ENCODE results near the gene AGAP2.

AGAP2 gene

DNA sequence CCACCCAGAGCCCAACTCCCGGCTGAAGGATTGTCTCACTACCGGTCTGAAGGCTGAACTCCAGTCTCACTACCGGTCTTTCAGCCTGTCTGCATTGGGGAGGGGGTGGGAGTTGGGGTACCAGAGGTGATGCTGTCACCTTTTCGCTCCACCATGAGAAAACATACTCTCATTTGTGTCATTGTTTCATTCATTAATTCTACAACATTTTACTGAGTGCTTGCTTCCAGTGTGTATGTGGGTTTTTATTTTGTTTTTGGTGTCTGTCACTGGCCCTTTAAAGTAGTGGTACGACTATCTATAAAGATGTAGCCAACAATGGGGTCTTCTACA lies 14.1 kb upstream of the AGAP2 start:
- DNase-seq = no peak

DNA sequence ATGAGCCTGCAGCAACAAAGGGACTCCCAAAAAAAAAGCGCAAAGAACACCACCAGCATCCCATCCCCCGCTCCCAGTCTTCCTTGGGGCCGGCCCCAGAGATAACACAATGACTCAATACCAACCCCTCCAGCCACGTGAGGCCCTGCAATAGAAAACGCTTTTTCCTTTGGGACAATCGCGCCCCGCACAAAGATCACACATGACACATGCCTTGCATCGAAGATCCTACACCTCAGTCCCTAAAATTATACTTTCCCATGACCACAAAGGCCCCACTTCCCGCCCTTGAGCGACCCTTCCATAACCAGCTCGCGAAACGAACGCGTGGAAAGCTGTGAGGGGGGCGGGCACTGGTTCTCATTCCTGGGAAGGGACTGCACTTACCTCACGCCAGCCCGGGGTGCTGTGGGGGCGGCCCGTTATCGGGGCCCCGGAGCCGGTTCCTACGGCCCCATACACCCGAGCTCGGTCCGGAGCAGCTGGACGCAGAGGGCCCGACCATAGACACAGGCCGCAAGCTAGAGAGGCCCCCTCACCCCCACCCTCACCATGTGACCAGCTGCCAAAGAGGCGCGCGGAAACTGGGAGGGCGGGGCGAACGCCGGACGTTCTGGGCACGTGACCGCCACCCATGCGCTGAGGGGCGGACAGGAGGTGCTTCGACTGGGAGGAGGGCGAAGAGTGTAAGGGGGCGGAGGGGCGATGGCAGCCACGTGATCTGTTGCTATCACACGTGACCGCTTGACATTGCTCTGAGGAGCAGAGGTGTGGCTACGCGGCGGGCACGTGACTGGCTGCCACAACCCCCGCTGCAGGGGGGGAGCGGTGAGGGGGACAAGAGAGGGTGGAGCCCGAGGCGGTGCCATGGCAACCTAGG lies 13.5 kb upstream of the AGAP2 start, which contains the start of gene CDK4:
Gene CDK4 (minus strand): TSS at position 523 of the 880 bp plus-strand sequence. CDS start 593 bp downstream, outside the sequence.
- DNase-seq = peak; percentile 99

DNA sequence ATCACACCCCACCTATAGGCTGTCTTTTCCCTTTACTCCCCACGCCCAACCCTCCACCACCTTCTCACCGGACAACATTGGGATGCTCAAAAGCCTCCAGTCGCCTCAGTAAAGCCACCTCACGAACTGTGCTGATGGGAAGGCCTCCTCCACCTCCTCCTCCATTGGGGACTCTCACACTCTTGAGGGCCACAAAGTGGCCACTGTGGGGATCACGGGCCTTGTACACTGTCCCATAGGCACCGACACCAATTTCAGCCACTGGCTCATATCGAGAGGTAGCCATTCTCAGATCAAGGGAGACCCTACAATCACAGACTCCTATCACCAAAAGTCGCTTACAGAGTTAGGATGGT lies 12.9 kb upstream of the AGAP2 start:
- DNase-seq = no peak

DNA sequence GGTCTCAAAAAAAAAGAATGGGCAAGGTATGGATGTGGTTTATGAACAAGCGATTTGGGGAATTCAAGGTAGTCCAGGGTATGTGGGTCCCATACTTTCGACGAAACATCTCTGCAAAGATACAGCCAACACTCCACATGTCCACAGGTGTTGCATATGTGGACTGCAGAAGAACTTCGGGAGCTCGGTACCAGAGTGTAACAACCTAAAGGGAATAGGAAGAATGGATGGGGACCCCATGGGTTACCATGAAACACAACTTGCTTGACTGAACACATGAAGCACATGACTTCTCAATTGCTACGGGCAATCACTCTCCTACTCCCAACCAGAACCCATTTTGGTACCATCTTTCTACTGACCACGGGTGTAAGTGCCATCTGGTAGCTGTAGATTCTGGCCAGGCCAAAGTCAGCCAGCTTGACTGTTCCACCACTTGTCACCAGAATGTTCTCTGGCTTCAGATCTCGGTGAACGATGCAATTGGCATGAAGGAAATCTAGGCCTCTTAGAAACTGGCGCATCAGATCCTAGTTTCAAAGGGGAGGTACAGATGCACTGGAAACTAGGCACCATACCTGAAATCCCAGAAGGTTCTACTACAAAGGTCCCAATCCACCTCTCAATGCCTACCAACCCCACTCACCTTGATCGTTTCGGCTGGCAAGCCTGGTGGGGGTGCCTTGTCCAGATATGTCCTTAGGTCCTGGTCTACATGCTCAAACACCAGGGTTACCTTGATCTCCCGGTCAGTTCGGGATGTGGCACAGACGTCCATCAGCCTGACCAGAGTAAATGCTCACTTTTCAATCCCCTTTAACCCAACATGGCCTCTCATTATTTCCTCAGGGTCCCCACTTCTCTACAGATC lies 12.3 kb upstream of the AGAP2 start:
- no peak for DNase-seq

DNA sequence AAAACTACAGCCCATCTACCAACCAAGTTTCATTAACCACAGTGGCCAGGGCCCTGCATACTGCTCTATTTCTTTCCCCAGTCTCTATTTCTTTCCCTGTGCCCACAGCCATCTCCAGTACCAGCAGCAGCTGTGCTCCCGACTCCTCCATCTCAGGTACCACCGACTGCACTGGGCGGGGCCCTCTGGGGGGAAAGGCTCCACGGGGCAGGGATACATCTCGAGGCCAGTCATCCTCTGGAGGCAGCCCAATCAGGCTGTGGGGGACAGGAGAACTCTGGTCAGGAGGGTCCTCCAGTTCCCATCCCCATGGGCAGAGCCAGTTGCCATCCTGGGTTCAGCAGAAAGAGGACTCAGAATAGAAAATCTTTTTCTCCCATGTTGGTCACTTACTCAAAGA lies 10.5 kb upstream of the AGAP2 start:
- no peak for DNase-seq

DNA sequence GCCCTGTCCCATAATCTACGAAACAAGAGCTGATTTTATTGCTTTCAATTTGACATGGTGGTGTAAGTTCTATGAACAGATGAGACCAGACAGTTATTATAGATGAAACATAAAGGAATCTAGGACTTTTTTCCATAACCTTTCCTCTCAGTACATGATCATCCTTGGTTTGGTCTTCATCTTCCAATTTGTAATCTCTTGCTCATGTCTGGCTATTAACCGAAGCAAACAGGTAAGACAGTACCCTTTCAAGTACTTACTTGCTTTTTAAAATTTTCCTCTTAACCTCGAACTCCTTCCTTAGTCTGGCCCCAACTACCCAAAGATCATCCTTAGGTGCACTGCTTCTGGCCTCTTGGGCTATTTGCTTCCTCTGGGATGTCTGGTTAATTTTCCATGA lies 7.5 kb upstream of the AGAP2 start:
- DNase-seq = no peak

DNA sequence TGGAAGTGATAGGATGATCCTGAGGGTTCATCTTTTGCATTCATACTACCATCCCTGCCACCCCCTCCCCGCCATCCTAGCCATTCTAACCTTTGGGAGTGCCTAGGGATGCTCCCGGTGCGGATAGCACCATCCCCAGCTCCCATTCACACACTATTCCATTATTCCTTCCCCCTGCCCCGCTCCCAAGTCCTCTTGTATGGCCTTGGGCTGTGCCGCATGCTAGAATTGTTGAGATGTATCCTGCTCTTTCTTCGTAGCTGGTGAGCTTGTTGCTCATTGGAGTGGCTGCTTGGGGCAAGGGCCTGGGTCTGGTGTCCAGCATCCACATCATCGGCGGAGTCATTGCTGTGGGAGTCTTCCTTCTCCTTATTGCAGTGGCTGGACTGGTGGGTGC lies 6.9 kb upstream of the AGAP2 start:
- no peak for DNase-seq

DNA sequence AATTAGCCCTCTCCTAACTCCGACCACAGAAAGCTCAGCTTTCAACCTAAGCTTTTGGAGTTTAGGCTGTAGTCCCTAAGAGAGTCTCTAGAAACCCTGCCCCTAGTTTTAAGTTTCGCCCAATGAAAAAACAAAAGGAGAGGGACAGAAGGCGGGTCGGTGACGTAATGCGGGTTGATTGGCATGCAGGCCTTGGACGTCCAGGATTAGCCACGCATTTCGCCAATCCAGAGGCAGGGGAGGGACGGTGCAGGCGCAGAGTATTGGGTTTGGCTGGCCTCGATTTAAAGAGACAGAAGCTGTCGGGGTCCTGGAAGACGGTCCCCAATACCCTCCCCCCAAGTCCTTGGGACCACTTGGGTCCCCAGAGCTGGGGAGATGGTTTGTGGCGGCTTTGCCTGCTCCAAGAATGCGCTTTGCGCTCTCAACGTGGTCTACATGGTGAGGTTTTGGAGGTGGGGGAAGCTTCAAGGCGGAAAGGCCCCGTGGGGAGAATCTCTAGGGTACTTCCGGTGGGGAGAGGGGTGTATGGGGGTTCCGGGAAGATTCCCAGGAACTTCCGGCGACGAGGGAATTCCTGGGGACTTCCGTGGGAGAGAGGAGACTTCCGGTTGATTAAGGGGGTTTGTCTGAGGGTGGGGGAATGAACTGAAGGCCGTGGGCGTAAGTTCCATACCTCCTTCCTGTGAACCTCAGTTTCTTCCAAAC lies 6.4 kb upstream of the AGAP2 start, which contains the start of gene TSPAN31:
Gene TSPAN31 (plus strand): TSS at position 263 of the 708 bp plus-strand sequence. CDS start 116 bp downstream, at position 379.
- DNase-seq = peak; percentile 98

DNA sequence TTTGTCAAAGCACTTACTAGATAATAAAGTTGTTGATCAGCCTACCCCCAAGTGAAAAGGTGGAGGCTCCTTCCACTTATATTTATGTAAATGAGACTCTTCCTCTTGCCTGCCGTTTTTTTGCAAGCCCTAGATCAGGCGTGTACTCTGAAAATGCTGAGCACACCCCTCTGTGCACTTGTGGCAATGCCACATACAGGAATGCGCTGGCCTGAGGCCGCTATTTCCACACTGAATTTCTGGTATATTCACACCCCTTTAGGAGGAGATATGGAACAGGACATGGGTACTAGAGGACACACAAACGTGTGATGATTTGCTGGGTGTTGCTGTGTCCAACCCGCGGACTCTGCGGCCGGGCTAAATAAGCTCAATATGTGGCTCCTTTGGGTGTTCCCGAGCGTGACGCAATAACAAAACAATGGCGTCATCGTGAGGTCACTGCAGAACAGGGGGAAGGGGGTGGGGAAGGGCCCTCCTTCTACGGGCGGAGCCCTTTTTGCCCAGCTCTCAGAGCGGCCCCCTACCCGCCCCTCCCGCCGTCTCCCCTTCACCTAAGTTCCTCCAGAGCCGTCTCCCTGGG lies 5.7 kb upstream of the AGAP2 start:
- peak; percentile 90 for DNase-seq

DNA sequence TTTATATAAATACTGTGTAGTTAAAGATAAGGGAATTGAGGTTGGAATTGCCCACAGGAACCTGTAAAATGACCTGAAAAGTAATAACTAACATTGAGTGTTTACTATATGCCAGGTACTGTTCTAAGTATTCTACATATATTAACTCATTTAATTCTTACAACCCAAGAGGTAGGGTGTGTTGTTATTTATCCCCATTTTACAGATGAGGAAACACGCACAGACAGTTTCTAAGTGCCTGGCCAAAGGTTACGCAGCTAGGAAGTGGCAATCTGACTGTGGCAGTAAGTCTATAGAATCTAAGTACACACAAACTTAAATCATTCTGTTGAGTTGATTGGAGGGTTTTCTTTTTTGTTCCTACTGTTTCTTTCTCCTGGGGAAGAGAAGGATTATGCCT lies 5.2 kb upstream of the AGAP2 start:
- DNase-seq = no peak

DNA sequence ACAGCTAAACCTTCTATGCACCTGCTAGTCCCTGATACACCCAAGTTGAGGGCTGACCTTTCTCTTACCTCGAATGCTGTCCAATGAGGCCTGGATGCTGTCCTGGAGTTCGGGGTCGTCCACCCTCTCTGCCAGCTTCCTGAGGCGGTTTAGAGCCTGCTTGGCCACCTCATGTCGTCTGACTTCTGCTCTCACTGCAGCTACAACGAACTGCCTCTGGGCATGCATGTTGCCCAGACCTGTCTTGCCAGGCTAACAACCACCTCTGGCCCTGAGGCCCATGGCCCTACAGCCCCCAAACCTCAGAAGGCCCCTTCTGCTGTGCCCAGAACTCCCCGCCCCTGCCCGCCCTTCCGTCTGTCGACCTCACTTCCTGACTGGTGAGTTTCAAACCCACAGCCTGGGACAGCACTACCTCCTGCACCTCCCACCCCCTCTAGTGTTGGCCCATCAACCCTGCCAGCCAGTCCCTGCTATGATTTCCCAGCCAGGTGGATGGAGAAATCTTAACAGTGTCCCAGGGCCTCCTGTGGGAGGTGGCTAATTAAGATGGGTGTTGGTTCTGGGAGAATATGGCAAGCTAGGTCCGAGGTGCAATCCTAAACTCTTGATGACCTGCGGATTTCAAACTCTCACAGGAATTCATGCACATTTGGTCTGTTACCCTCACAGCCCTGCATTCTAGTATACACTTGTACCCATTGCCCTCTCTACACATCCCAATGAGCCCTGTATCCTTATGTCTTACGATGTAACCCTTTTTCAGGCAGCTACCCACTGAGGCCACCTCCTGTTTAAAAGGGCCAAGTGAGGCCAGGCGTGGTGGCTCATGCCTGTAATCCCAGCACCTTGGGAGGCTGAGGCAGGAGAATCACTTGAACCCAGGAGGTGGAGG lies 3.5 kb upstream of the AGAP2 start:
- no peak for DNase-seq

DNA sequence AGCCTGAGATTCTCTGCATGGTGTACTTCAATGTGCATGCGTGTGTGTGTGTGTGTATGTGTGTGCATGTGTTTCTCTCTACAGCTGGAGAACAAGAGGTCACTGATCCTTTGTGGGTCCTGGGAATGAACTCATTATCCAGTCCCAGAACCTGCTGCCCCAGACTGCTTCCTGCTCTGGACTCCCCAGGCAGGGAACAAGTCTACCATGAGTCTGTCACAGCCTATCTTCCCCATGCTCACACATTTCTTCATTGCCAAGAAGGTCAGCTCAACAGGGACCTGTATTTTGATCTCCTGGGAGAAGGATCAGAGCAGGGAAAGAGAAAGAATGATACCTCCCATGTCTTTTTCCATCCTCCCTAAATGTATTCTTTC lies 2.9 kb upstream of the AGAP2 start:
- no peak for DNase-seq

DNA sequence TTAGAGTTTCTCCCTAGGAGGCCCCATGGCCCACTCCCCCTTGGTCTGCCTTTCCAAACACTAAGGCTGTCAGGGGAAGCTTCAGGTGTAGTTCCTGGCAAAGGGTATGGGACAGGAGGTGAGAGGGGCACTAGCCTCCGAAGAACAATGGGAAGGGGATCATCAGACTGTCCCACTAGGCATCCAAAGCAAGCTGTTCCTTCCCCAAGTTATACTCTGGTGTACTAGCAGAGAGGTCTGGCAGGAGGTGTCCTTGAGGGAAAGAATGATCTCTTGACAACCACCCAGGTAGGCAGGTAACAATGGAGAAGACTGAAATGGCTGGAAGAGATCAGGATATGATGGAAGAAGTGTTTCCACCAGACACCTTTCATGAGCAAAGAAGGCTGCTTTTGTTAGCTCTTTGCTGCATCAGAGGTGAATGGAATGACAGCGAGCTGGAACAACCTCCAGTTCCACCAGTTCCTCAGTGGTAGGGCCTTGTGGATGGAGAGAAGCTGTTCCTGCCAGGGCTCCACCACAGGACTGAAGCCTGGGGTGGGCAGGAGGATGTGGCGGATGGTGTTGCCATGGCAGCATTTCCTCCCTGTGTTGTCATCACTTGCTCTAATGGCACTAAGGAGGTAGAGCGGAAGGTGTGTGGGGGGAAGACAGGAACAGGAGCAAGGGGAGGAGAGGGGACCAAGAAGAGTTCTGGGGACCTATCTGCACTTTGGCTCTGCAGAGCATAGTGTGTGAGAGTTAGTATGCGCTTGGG lies 2.3 kb upstream of the AGAP2 start:
- DNase-seq = no peak

DNA sequence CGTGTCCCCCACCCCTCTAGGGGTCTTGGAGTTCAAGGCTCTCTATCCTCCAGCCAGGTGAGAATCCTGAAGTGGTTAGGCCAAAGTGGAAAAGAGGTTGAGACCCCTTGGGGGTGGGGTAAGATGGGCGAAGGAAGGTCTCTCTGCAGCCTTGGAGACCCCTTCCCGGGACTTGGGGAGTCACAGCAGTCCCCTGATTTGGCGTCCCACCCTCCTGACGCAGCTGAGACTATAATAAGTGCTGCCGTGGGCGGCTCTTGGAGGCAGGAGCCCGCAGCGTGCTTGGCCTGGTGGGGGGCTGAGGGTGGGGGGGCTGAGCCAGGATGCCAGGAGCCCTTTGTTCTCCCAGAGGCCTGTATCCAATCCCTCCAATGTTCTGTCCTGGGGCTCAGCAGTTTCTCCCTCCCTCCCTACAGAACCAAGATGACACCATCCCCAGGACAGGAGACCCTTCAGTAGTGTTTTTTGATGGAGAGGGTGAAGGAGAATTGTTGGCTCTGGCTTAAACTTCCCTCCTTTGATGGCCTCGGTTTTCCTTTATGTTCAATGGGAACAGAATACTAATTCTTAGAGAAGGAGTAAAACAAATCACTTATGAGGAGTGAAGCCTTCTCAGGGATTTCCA lies 1.5 kb upstream of the AGAP2 start:
- no peak for DNase-seq

DNA sequence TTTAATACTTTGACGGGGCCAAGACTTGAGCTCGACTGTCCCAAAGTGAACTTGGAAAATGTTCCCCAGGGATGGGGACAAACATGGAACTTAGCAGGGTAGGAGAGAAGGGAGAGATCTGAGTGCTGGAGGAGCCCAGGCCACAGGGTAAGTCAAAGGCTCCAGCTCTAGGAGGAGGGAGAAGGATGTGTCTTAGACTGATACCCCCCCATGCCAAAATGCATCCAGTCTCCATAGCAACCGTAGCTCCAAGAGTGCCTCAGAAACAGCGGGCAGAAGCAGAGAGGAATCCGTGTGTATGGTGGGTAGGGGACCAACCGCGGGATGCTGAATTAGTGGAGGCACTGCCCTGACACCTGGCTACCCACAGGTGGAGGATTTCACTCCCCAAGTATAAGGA lies 845 bp upstream of the AGAP2 start:
- no peak for DNase-seq

DNA sequence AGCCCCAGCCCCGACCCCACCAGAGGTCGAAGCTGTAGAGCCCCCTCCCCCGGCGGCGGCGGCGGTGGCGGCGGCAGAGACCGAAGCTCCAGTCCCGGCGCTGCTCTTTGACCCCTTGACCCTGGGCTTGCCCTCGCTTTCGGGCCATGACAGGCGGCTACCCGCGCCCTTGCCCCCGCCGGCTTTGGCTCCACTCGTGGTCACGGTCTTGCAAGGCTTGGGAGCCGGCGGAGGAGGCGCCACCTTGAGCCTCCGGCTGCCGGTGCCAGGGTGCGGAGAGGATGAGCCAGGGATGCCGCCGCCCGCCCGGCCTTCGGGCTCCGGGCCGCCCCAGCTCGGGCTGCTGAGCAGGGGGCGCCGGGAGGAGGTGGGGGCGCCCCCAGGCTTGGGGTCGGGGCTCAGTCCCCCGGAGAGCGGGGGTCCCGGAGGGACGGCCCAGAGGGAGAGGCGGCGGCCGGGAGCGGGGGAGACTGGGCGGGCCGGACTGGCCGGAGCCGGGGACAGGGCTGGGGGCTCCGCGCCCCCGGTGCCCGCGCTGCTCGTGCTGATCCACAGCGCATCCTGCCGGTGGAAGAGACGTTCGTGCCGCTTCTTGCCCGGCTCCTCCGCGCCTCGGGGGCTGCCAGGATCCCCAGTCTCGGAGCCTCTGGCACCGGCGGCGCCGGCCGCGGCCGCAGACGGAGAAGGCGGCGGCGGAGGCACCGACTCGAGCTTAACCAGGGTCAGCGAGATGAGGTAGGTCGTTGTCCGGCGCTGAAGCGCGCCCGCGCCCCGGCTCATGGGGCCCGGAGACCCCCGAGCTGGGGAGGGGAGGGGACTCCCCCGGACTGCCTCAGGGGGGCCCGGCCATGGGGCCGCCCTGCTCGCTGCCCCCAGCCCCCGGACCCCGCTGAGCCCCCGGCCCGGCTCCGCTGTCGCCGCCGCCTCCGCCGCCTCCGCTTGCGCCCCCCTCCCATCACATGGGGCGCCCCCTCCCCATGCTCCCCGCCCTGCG lies 778 bp downstream of the AGAP2 start:
- DNase-seq = no peak

DNA sequence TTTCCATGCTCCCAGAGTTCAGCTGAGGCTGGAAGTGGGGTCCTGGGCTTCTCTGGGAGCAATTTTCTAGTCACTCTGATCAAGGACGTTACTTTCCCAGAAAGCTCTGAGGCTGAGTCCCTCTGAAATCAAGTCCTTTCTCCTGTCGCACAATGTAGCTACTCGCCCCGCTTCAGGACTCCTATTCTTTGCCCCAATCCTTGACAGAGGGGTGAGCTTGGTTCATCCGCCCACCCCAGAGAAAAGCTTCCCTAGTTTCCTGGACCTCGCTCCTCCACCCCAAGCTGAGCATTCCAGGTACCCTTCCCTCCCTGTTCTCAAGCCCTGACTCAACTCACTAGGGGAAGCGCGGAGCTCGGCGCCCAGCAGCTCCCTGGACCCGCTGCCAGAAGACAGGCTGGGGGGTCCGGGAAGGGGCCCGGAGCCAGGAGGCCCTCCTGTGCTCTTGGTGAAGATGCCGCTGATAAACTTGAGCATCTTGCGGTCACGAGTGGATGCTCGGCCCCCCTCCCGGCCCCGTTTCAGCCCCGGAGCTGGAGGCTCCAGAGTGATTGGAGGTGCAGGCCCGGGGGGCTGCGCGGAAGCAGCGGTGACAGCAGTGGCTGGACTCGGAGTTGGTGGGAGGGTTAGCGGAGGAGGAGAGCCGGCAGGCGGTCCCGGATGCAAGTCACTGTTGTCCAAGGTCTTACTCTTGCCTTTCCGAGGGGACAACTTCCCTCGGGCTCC lies 1.6 kb downstream of the AGAP2 start:
- no peak for DNase-seq

DNA sequence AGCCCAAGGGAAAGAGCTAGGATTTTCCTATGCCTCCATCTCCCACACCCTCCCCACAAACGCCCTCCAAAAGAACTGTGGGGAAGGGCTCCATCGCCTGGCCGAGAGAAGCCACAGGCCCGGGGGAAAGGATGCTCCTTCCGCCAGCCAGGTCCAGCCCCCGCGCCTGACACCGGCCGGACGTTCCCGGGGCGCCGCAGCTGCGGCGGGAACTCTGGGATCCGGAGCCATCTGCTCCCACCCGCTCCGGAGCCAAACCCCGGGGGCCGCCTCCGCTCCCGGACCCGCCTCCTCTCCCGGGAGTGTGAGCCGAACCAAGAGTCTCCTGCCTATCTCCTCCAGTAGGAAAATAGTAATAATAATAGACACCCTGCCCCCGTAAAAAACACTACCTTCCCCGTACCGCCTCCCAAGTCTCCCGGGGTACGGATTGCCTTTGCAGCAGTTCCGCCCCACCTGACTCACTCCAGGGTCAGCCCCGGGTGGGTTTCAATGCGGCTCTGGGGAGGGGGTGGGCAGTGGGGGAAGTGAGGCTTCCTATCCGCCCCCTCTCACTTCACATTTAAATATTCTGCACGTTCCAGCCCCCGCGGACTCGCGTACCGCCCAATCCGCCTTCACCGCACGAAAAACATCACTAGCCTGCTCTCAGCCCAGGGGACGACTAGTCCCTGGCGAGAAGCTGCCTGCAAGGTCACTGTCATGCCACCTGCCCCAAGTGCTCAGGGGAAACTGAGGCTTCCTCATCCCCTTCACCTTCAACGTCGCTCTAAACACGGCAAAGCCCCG lies 2.4 kb downstream of the AGAP2 start:
- DNase-seq = no peak
